HG02840 (cell line): ENCODE measurements around the gene RAPGEF3.
A peak's percentile ranks its signal among the peaks of the same experiment; 100 is the strongest.

Experiments
- ATAC-seq: cut with Tn5 transposase; IDR thresholded peaks from one replicate; pipeline ENCODE4 v1.9.1; 2021; ENCODE audit warnings: mild to moderate bottlenecking, moderate library complexity, moderate number of reproducible peaks; ENCODE audit not compliant: unreplicated experiment, low FRiP score

The RAPGEF3 gene

DNA sequence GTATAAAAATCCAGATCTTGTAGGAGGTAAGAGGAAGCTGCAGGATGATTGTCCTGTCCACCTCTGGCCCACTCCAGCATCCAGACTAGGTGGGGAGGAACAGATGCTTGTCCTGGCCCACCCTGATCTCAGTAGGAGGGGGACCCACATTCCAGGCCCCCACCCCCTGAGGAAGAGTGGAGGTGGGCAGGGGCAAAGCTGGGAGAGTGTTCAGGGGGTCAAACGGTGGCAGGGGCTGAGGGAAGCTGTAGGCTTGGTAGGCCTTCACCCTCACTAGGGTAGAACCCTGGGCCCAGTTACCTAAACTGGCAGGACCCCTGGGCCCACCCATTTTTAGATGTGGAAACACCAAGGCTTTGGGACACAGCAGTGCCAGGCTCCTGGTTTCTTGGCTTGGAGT lies 18.5 kb upstream of the RAPGEF3 start:
- ATAC-seq, result no peak

DNA sequence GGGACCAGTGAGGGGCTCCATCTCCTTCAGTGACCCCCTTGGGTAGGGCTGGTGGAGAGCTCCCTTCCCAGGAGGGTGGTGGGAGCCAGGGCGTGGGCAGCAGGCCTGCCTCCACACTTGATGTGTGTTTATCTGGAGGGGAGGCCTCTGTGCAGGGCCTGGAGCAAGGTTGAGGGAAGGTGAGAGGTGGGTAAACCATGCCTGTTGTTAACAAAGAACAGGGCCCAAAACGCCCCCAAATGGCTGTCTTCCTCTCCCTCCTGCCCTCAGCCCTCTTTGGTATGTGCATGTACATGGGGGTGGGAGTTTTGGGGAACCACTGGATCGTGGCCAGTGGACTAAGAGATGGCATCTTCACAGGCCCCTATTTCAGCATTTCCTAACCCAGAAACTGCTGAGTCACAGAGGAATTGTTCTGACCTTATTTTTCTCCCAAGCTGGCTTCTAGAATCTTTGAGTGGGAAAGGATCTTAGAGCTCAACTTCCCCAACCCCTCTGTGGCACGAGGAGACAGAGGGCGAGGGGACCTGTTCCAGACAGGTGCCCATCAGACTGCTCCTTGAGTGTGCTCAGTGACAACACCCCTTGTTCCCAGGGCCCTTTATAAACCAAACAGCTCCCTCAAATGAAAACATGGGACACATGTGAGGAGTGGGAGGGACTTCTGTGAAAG lies 17.9 kb upstream of the RAPGEF3 start:
- no peak for ATAC-seq

DNA sequence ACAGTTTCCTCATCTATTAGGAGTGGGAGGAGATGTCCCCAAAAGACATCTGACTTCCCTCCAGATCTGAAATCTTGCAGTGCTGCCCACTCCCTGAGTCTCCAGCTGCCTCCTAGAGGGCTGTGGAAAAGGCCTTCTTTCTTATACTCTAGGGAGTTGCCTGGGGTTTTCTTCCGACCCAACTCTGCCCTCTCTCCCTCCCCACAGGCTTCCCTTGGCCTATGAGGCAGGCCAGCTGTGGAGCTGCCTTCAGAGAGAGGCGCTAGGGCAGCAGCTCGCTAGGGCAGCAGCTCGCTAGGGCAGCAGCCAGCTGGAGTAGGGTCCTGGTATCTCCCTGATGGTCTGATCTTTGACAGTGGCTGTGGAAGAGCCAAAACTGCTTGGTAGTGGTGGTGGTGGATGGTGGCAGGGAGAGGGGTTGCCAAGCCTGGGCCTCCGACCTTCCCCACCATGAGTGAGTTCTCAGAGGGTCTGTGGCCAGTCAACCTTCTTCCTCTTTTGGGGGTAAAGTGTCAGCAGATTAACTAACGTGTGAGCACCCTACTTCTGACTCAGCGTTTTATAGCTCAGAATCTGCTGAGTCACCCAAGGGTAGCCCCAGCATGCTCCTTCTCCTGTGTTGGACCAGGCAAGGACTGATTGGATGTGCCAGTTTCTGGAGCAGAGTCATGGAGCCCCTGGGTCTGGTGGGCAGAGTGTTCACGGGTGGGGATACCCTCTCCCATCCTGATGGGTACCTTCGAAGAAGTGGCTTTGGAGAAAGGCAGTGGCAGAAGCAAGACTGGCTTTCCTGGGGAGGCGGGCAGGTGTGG lies 16.6 kb upstream of the RAPGEF3 start:
- ATAC-seq, result no peak

DNA sequence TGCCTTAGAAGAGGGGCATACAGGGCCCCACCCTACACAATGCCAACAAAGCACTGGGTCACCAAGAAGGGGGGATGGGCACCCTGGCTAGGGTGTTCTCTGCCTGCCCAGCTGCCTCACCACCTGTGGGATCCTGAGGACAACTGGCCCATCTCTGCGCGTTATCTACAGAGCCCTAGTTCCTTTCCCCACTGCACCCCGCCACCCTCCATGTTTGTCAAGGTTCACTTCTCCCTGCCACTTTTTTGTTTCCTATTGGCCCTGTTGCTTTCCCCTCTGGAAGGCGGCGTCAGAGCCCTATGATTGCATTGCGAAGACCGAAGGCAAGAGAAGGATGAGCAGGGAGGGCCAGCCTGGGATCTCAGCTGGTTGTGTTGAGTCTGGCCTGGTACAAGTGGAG lies 16.0 kb upstream of the RAPGEF3 start:
- no peak for ATAC-seq

DNA sequence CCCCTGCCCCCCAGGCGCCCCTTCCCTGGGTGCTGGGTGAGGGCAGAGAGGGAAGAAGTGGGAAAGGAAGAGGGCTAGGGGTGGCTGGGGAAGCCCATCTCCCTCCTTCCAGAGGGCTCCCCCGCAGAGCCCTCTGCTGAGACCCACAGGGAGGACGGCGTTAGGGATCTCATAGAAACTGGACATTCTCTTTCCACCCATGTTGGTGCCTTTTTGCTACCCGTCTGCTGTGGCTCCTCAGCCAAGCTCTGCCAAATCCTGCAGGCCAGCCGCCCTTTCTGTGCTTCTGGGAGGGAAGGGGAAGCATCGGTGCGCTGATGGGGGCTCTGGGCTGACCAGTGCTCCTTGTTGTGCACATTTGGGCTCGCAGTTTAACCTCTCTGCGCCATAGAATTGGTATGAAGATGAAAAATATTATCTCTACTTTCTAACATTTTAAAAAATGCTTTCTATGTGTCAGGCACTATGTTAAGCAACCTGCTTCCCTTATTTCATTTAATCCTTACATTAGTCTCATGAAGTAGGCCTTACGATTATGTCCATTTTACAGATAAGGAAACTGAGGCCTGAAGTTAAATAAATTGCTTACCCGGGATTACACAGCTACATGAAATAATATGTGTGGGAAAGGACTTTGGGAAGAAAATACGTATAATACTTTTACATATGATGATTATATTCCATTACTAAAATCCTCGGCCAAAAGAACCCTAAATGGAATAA lies 15.3 kb upstream of the RAPGEF3 start:
- no peak for ATAC-seq

DNA sequence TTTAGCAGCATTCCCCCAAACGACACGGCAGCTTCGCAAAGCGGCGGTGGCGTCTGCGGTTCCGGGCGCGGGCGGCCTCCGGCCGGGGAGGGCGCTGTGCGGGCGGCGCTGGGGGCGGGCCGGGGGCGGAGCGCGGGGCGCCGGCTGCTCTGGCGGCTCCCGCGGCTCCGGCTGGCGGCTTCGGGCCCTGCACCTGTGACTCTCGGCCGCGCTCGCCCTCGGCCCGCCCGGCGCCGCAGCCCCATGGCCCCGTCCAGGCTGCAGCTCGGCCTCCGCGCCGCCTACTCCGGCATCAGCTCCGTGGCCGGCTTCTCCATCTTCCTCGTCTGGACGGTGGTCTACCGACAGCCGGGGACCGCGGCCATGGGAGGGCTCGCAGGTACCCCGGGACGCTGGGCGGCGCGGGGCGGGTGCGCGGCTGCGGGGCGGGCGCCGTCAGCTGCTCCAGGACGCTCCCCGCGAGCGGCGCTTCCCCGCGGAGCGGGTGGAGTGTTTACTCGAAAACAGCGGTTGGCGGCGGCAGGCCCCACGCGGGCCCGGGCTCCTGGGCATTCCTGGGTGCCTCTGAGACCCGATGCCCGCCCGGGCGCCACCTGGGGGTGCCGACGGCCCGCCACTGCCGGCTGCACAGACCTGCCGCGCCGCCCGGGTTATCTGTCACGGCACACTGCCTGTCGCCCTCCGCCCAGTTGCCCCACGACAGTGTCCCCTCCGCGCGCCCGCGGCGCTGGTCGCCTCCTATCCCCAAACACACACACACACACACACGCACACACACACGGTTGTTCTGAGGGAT lies 14.6 kb upstream of the RAPGEF3 start, which contains the start of gene SLC48A1:
Gene SLC48A1 (plus strand): TSS at position 177 of the 796 bp plus-strand sequence. CDS start 67 bp downstream, at position 244.
- peak; percentile 74 for ATAC-seq

DNA sequence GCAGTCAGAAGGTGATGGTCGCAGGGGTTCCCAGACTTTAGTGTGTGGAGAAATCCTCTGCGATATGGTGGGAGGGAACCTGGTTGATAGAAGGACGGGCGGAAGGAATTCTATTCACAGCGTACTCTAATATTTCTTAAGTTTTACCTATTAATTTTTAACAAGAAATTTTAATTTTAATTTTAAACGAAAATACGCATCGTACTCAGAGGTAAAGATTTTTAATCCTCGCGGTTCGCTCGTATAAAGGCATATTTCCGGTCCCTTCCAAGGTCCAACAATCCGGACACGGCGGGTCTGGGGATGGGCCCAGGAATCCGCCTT lies 14.0 kb upstream of the RAPGEF3 start:
- ATAC-seq, result no peak

DNA sequence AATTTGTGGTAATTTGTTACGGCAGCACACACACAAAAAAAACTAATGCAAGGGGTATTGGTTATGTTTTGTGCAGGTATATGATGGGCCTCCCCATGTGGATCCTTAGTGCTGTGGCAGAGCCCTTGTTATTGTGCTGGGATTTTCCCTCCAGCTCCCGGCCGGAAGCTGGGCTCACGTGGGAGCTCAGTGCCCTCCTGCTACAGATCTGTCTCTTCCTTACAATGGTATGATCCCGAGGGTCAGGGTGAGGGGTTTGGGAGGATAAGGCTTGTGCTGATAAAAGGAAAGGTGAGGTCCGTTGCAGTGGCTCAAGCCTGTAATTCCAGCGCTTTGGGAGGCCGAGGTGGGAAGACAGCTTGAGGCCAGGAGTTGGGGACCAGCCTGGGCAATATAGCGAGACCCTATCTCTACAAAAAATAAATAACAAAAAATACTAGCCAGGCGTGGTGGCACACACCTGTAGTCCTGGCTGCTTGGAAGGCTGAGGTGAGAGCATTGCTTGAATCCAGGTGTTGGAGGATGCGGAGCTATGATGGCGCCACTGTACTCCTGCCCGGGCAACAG lies 13.5 kb upstream of the RAPGEF3 start:
- ATAC-seq, result no peak

DNA sequence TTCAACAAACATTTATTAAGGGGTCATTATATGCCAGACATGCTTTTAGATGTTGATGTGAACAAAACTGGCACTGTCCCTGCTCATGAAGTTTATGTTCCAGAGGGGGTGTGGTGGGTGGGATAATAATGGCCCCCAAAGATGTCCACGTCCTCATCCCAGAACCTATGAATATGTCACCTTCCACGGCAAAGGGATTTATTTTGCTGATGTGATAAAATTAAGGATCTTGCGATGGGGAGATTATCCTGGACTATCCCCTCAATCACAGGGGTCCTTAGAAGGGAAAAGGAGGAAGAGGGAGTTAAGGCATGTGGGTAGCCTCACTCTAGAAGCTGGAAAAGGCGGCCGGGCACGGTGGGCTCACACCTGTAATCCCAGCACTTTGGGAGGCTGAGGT lies 12.6 kb upstream of the RAPGEF3 start:
- ATAC-seq, result no peak

DNA sequence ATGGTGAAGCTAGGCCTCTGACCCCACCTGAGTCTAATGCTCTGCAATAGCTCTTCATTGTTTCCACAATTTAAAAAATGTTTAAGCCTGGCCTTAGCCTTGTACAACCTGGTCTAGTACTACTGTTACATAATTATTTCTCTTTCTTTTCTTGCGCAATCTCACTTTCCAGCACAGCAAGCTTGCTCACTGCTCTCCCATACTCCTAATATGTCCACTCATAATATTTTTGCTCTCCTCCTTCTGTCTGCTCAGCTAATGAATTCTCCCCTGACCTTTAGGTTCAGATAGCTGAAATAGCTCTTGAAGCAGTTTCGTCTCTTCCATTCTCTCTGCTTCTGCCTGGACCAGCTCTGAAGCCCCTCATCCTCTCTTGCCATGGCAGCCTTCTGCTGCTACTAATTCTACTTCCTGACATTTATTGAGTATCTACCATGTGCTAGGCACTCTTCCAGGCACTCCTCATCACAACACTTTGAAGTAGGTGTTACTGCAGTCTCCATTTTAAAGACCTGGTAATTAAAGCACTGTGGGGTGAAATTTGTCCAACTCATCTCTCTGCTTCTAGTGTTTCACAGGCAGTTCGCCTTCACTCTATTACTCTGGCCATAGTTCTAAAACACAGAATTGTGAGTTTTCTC lies 11.5 kb upstream of the RAPGEF3 start:
- no peak for ATAC-seq

DNA sequence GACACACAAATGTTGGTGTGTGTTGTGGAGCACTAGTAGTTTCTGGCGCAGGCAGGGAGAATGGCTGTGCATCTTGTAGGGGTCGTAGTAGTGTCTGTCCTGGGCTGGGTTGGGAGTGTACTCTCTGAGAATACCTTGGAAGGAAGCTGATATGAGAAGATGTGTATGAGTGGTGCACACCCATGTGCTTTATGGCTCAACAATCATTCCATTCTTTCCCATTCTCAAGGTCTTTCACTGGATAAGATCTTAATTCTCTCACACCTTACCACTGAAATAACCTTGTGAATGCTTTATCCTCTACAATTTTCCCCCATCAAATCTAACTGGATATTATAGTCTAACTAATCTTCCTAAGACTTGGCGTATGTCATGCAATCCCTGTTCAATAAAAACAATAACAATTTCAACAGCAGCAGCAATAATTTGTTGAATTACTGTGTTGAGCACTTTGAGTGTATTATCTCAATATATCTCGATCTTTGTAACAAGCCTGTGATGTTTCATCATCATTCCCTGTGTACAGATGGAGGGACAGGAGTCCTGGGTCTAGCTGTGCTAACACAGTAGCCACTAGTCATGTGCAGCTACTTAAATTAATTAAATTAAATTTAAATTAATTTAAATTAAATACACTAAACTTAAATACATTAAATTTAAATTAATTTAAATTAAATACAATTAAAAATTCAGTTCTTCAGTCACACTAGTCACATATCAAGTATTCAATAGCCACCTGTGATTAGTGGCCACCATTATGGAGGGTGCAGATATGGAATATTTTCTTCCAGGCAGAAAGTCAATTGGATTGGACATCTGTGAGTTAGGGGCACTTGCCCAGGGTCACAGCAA lies 10.8 kb upstream of the RAPGEF3 start:
- no peak for ATAC-seq

DNA sequence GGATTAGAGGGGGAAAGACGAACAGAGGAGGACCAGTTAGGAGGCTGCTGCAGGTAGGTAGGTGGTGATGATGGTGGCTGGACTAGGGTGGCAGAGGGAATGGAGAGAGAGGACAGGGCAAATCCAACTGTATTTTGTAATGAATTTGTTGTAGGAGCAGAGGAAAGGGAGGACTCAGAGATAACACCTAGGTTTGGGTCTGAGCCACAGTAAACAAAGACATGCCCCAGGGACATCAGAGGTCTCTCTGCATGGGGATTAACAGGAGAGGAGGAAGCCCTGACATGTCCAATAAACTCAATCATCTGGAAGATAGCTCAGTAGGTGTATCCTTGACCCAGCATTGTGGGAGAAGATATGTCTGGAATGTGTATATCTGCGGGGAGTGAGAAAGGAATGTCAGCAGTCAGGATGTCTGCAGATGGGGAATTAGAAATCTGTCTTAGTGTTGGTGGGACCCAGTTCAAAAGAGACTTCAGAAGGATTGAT lies 9.7 kb upstream of the RAPGEF3 start:
- ATAC-seq, result no peak

DNA sequence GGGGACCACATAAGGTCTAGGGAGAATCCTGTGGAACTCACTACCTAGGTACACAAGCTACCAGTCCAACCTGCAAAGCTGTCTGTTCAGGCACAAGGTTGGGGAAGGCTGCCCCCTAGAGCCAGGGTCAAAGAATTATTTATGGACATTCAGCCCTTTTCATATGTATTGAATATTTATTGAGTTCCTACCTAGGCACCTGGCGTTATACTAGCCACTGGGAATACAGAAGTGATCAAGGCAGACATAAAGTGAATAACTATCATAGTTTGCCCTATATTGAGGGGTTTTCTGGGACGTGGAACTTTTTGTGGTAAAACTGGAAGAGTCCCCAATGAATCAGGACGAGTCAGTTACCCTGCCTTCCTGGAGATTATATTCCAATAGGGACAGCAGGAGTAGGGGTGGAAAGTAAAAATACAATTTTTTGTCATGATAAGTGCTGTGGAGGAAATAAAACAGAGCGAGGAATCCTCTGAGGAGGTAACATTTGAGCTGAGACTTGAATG lies 8.6 kb upstream of the RAPGEF3 start:
- ATAC-seq, result no peak

DNA sequence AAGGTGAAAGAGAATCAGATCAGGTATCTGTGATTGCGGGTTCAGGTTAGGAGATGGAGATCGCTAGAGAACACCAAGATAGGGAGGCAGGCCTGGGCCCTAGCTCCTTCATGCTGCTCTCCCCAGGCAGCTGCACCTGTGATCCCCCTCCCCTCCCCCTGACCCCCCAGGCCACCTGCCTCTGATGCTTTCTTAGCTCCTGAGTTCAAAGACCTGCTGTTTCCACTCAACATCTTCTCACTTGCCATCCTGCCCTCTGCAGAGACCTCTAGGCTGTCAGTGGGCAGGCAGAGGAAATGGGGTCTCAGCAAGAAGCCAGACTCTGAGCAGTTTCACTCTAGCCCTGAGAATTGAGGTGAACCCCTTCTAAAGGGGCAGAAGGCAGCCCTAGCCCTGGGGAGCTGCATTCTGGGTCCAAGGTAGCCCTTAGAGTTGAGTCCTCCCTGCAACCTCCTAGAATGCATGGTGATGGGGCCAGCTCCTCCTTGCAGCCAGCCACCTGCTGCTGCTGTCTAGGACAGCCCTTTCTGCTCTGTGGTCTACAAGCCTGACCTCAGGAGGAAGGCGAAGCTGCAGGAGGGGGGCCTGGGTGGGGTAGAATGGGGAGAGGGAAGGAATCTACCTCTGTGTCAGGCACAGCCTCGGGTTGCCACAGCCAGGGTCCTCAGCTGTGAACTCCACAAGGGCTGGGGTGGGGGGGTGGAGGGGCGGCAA lies 8.0 kb upstream of the RAPGEF3 start:
- no peak for ATAC-seq

DNA sequence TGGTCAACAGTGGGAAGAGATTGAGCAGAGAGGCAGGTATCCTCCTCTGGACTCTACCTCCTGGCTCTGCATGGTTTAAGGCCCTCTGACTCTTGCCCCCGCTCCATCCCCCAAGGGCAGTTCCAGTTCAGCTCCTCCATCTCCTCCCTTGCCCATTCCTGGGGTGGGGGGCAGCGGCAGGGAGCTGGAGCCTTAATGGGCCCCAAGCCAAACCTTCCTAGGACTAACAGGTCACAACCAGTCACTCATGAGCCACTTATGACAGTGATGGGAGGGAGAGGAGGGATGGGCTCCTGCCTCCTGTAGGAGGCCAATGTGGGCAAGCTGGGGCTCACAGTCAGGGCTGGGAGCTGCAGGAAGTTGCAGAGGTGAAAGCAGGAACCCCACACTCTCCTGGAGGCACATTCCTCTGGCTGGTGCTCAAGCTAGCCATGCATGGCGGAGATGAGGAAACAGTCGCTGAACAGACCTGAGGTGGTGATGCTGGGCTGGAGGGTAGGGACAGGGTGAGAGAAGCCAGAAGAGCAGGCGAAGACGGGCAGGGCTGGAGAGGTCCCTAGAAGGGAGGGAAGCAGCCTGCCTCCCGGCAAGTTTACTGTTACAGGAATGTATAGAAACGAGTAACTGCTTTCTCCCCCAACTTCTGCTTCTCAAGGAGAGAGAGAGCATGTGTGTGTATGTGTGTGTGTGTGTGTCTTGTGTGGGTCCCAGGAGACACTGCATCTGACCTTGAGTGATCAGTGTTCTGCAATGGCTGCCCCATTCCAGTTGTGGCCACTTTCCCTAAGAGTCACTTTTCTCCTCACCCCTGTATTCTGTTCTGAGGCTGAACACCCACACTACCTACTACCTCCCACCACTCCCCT lies 5.0 kb upstream of the RAPGEF3 start:
- ATAC-seq, result no peak

DNA sequence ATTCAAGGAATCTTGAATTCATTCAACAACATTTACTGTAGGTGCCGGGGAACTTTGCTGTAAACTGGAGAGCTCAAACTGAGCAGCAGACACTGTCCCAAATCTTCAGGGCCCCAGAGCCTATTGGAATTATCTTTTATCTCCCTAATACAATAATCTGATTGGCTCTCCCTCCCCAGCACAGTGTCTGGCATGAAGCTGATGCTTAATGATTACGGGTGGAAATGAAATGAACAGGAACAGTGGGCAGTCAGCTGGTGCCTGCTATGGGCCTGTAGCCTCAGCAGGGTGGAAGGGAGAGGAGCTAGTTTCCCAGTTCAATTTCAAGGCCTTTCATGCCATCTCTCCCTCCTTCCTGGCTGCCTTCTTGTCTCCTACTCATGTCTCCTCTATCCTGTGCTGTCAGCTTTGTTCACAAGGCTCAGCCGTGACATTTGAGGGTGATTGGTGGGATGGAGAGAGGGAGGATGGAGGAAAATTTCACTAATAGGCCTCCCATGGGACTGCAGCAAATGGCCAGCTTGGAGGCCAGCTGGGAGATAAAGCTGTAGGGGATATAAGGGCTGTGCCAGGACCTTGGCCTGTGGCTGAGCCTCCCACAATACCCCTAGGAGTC lies 4.3 kb upstream of the RAPGEF3 start:
- no peak for ATAC-seq

DNA sequence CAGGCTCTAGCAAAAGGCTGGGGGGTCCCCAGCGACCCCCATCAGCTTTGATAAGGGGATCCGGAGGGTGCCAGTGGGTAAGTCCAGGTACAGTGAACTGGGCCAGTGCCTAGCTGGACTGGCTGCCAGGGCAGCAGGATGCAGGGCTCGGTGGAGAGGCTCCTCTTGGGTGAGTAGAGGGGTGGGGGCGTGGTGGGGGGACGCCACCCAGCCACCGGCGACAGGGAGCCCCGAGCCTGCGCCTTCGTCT lies 171 bp downstream of the RAPGEF3 start:
- ATAC-seq, result no peak
